HL-60 (cell line): ENCODE measurements around the gene OR4C16.

Experiments used
- DNase-seq, 2 experiments: peaks; one replicate each; pipeline ENCODE4 v3.0.0-alpha.2; 2010 to 2020; ENCODE audit warnings: low read depth in 1 of 2, low spot score in 1 of 2
- H3K27ac ChIP-seq: fragments of 250-450 bp; sonication (Bioruptor Pico); replicated peaks from 2 replicates; pipeline ENCODE4 v1.5.1; 2020; ENCODE audit warnings: mild to moderate bottlenecking, moderate library complexity
- H3K27me3 ChIP-seq: fragments of 250-450 bp; sonication (Bioruptor Pico); 2 replicates; pipeline ENCODE4 v1.5.1; 2021; ENCODE audit warnings: mild to moderate bottlenecking, moderate library complexity; ENCODE audit not compliant: insufficient read depth, poor library complexity, severe bottlenecking
- H3K4me3 ChIP-seq: replicated peaks from 2 replicates; pipeline ENCODE4 v1.5.1; 2011; ENCODE audit warnings: mild to moderate bottlenecking, control low read depth, low read length; ENCODE audit not compliant: insufficient read depth
- CTCF ChIP-seq: IDR thresholded peaks from one replicate; pipeline ENCODE4 v1.5.1; 2011; ENCODE audit warnings: low read length, control low read depth, inconsistent platforms; ENCODE audit not compliant: insufficient read depth
- GABPA ChIP-seq: IDR thresholded peaks from 2 replicates; pipeline ENCODE4 v1.6.1; 2012; ENCODE audit warnings: low read depth
- POLR2AphosphoS5 ChIP-seq: IDR thresholded peaks from 2 replicates; pipeline ENCODE4 v1.6.1; 2012; ENCODE audit warnings: low read depth
- REST ChIP-seq: IDR thresholded peaks from 2 replicates; pipeline ENCODE4 v1.6.1; 2012; ENCODE audit warnings: low read depth; ENCODE audit not compliant: insufficient replicate concordance
- SPI1 ChIP-seq: IDR thresholded peaks from 2 replicates; pipeline ENCODE4 v1.6.1; 2012; ENCODE audit warnings: low read depth, mild to moderate bottlenecking, borderline replicate concordance
- long read RNA-seq: library from polyadenylated mRNA; unstranded; transcript quantifications from one replicate; pipeline ENCODE4 v2.0.0, GENCODE V29; 2020

The OR4C16 gene
- long read RNA-seq, result 0 reads

- no peak for DNase-seq
- TF ChIP-seq CTCF (no peak), GABPA (no peak), SPI1 (no peak), REST (no peak), POLR2AphosphoS5 (no peak)
- no peak within 1 kb of the TSS for H3K27ac ChIP-seq
- no peak within 1 kb of the TSS for H3K4me3 ChIP-seq
- no peaks in the 10 kb centered on the region for H3K27me3 ChIP-seq
Observed at GRCh38 chr11:55571828-55572227, at the start of gene OR4C16. Gene OR4C16 (plus strand): TSS chr11:55572128. CDS start chr11:55572128, 0 bp downstream.

- H3K4me3 ChIP-seq, result no peak within 1 kb of the TSS
- H3K27ac ChIP-seq, result no peak within 1 kb of the TSS
- TF ChIP-seq CTCF (no peak), POLR2AphosphoS5 (no peak), SPI1 (no peak), REST (no peak), GABPA (no peak)
- no peak for DNase-seq
- no peaks in the 10 kb centered on the region for H3K27me3 ChIP-seq
Observed at GRCh38 chr11:55554169-55554568, 17.8 kb upstream of the OR4C16 start, which contains the start of gene OR4C15. Gene OR4C15 (plus strand): TSS chr11:55554469. CDS start chr11:55554469, 0 bp downstream.

- H3K27me3 ChIP-seq, result no peaks in the 10 kb centered on the region
- DNase-seq, result no peak
- no peak overlapping the region for H3K27ac ChIP-seq
- no peak overlapping the region for H3K4me3 ChIP-seq
- TF ChIP-seq GABPA, result no peak
- no peak for TF ChIP-seq REST
- TF ChIP-seq POLR2AphosphoS5, result no peak
- TF ChIP-seq CTCF, result no peak
- no peak for TF ChIP-seq SPI1
Observed at GRCh38 chr11:55572548-55572947, 620 bp downstream of the OR4C16 start.
